ENCODE data around the gene RRP1.

DNA sequence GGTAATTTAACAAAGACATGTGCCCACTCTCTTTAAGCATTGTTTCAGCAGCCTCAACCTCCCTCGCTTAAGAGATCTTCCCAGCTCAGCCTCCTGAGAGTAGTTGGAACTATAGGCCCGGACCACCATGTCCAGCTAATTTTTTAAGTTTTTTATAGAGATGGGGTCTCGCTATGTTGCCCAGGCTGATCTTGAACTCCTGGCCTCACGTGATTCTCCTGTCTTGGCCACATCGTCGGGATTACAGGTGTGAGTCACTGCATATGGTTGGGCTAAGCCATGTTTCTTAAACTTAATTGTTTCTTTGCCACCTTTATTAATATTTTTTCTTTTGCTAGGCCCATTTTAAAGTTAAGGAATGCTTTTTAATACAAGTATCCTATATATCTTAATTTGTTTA lies 57.1 kb downstream of the RRP1 start:
- TF ChIP-seq, protein P1, sequence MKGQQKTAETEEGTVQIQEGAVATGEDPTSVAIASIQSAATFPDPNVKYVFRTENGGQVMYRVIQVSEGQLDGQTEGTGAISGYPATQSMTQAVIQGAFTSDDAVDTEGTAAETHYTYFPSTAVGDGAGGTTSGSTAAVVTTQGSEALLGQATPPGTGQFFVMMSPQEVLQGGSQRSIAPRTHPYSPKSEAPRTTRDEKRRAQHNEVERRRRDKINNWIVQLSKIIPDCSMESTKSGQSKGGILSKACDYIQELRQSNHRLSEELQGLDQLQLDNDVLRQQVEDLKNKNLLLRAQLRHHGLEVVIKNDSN (IDR thresholded peaks at IDR 0.05; ENCODE audit: borderline replicate concordance, extremely low read length, insufficient read depth, low read depth, low read length), result no peak
- no peak for TF ChIP-seq RAD21 (IDR thresholded peaks at IDR 0.05; ENCODE audit: insufficient read depth, low read depth, low read length)
- TF ChIP-seq, protein P2, sequence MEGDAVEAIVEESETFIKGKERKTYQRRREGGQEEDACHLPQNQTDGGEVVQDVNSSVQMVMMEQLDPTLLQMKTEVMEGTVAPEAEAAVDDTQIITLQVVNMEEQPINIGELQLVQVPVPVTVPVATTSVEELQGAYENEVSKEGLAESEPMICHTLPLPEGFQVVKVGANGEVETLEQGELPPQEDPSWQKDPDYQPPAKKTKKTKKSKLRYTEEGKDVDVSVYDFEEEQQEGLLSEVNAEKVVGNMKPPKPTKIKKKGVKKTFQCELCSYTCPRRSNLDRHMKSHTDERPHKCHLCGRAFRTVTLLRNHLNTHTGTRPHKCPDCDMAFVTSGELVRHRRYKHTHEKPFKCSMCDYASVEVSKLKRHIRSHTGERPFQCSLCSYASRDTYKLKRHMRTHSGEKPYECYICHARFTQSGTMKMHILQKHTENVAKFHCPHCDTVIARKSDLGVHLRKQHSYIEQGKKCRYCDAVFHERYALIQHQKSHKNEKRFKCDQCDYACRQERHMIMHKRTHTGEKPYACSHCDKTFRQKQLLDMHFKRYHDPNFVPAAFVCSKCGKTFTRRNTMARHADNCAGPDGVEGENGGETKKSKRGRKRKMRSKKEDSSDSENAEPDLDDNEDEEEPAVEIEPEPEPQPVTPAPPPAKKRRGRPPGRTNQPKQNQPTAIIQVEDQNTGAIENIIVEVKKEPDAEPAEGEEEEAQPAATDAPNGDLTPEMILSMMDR (IDR thresholded peaks at IDR 0.05 in 2 of 3, conservative IDR thresholded peaks at IDR 0.05 in 1 of 3; ENCODE audit: control insufficient read depth in 2 of 3, extremely low read depth in 1 of 3, insufficient read depth in 1 of 3, low read depth in 3 of 3, low read length in 3 of 3), result no peak
- TF ChIP-seq, protein P3, sequence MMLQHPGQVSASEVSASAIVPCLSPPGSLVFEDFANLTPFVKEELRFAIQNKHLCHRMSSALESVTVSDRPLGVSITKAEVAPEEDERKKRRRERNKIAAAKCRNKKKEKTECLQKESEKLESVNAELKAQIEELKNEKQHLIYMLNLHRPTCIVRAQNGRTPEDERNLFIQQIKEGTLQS (IDR thresholded peaks at IDR 0.05; ENCODE audit: borderline replicate concordance, extremely low read depth, low read depth, low read length), result no peak
- no peak for TF ChIP-seq ZNF24 (IDR thresholded peaks at IDR 0.05)
- TF ChIP-seq NR2C1 (IDR thresholded peaks at IDR 0.05), result no peak
- TF ChIP-seq RB1 (IDR thresholded peaks at IDR 0.05; ENCODE audit: borderline replicate concordance), result no peak
- TF ChIP-seq TCF12 (IDR thresholded peaks at IDR 0.05; ENCODE audit: low read depth, low read length), result no peak
- TF ChIP-seq NFIC (IDR thresholded peaks at IDR 0.05; ENCODE audit: low read depth, low read length), result no peak
- TF ChIP-seq POLR2AphosphoS5 (IDR thresholded peaks at IDR 0.05; ENCODE audit: low read length), result no peak
- no peak for TF ChIP-seq YY1 (IDR thresholded peaks at IDR 0.05; ENCODE audit: low read depth, low read length)
- TF ChIP-seq EZH2 (IDR thresholded peaks at IDR 0.05; ENCODE audit: borderline replicate concordance, control insufficient read depth, low read depth, low read length), result no peak

Data from GM12878 (cell line).